Activated T-cell treated with anti-CD3 and anti-CD28 coated beads, Interleukin-2, amount 50 U/mL, for 72 hours (primary cell): ENCODE data around the gene CIB1. TPM values are rescaled to one million over a fixed set of nuclear protein-coding genes. Genes with fewer than 3 reads are reported as not detected.
"Not testable (repeated sequence)": the region's sequence is repeated elsewhere in the genome, so short reads cannot be mapped to it uniquely, and the experiment has no call there.

Source experiments
- ATAC-seq, 2 donors: fragments of 150-1000 bp; cut with Tn5 transposase; replicated peaks in 1 of 2; 2 replicates each; pipeline ENCODE4 v1.10.0; 2021; ENCODE audit warnings: moderate library complexity in 2 of 2, mild to moderate bottlenecking in 1 of 2
- DNase-seq, 2 donors: peaks; one replicate each; pipeline ENCODE4 v3.0.0; 2021 to 2022; ENCODE audit warnings: mixed read lengths in 1 of 2
- H3K27ac Mint-ChIP-seq: one replicate; pipeline ENCODE4 v1.8.0; 2022; ENCODE audit warnings: mild to moderate bottlenecking, moderate library complexity, mixed read lengths
- H3K27me3 Mint-ChIP-seq: one replicate; pipeline ENCODE4 v1.8.0; 2022; ENCODE audit warnings: low read depth, mixed read lengths
- H3K36me3 Mint-ChIP-seq, 2 donors: one replicate each; pipeline ENCODE4 v1.8.0; 2022; ENCODE audit warnings: mixed read lengths in 2 of 2, mild to moderate bottlenecking in 1 of 2; ENCODE audit not compliant: insufficient read depth in 2 of 2
- H3K4me1 Mint-ChIP-seq: one replicate; pipeline ENCODE4 v1.8.0; 2022; ENCODE audit warnings: low read depth, mixed read lengths
- H3K4me3 Mint-ChIP-seq, 2 donors: one replicate each; pipeline ENCODE4 v1.8.0; 2022; ENCODE audit warnings: mild to moderate bottlenecking in 2 of 2, mixed read lengths in 2 of 2, moderate library complexity in 2 of 2
- H3K9me3 Mint-ChIP-seq, 2 donors: one replicate each; pipeline ENCODE4 v1.8.0; 2022; ENCODE audit warnings: mixed read lengths in 2 of 2
- total RNA-seq, 2 donors: library from RNA; stranded (reverse); gene quantifications; one replicate each; pipeline ENCODE4 v1.2.3, GENCODE V29; 2022

The CIB1 gene
- 100 to 1,000 TPM; 135 to 136 TPM for total RNA-seq

GRCh38 chr15:90233387-90234095 is at the start of gene CIB1:
CIB1 (minus strand) TSS chr15:90233941; CDS start chr15:90233885, 56 bp downstream.
- Mint-ChIP-seq H3K4me1 (peaks cover 55% of the 10 kb centered on the region), H3K27ac (peak within 1 kb of the TSS; percentile 97), H3K4me3 (peak within 1 kb of the TSS; percentile 90 to 97), H3K27me3 (no peaks in the 10 kb centered on the region), H3K9me3 (no peaks in the 10 kb centered on the region), H3K36me3 (peaks cover 10 to 12% of the 10 kb centered on the region in 2 donors)
- ATAC-seq, result peak; percentile 87 to 90
- DNase-seq, result peak; percentile 99

DNA sequence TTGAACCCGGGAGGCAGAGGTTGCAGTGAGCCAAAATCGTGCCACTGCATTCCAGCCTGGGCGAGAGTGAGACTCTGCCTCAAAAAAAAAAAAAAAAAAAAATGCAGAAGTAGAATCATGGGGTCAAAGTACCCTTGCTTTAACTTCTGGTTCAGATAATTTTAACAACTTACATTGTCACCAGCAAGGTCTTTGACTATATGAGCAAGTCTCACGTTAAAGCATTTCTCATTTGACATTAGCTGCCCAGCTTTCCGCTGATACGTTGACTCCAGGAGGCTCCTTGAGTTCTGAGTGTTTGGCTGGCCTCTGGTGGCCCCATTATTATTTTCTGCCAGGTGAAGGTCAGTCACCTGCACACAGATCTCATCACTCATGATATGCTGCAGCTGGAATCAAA is 47.9 kb upstream of the CIB1 start:
- not testable (repeated sequence) for H3K4me3 Mint-ChIP-seq, ATAC-seq, H3K27me3 Mint-ChIP-seq, H3K9me3 Mint-ChIP-seq, DNase-seq, H3K27ac Mint-ChIP-seq, H3K36me3 Mint-ChIP-seq, H3K4me1 Mint-ChIP-seq

- H3K27me3 Mint-ChIP-seq, H3K9me3 Mint-ChIP-seq: not testable (repeated sequence)
Measured at GRCh38 chr15:90280743-90281142, 47.0 kb upstream of the CIB1 start.

DNA sequence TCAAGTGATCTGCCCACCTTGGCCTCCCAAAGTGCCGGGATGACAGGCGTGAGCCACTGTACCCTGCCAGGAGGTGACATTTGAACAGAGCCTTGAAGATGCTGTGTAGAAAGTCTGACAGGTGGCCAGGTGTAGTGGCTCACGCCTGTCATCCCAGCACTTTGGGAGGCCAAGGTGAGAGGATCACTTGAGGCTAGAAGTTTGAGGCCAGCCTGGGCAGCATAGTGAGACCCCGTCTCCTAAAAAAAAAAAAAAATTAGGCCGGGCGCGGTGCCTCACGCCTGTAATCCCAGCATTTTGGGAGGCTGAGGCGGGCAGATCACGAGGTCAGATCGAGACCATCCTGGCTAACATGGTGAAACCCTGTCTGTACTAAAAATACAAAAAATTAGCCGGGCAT is 44.7 kb upstream of the CIB1 start:
- H3K4me1 Mint-ChIP-seq, ATAC-seq, DNase-seq, H3K36me3 Mint-ChIP-seq, H3K4me3 Mint-ChIP-seq, H3K27me3 Mint-ChIP-seq, H3K9me3 Mint-ChIP-seq, H3K27ac Mint-ChIP-seq: not testable (repeated sequence)

More at GRCh38 chr15:90280743-90281142, 47.0 kb upstream of the CIB1 start:
- H3K27ac Mint-ChIP-seq, H3K4me3 Mint-ChIP-seq, H3K36me3 Mint-ChIP-seq, ATAC-seq, H3K4me1 Mint-ChIP-seq, DNase-seq: not testable (repeated sequence)

- DNase-seq (no peak), ATAC-seq (no peak)
- H3K27me3 Mint-ChIP-seq, result no peaks in the 10 kb centered on the region
- H3K4me3 Mint-ChIP-seq, result peak overlapping the region in 1 of 2 donors; percentile 23
- H3K27ac Mint-ChIP-seq, result peak overlapping the region; percentile 90
- no peaks in the 10 kb centered on the region for H3K9me3 Mint-ChIP-seq
- peaks cover 17 to 20% of the 10 kb centered on the region in 2 donors for H3K36me3 Mint-ChIP-seq
- H3K4me1 Mint-ChIP-seq, result peaks cover 62% of the 10 kb centered on the region
Measured at GRCh38 chr15:90271459-90272166, 37.9 kb upstream of the CIB1 start.

GRCh38 chr15:90270502-90271150 is 36.9 kb upstream of the CIB1 start:
- Mint-ChIP-seq H3K36me3 (peaks cover 20 to 26% of the 10 kb centered on the region in 2 donors), H3K27ac (peak overlapping the region; percentile 86), H3K4me3 (peak overlapping the region; percentile 0 to 66), H3K9me3 (no peaks in the 10 kb centered on the region), H3K27me3 (no peaks in the 10 kb centered on the region), H3K4me1 (peaks cover 58% of the 10 kb centered on the region)
- ATAC-seq (no peak), DNase-seq (no peak)

GRCh38 chr15:90268415-90268814 is 34.7 kb upstream of the CIB1 start:
- peak overlapping the region; percentile 63 for H3K27ac Mint-ChIP-seq
- peak overlapping the region; percentile 98 to 99 for H3K4me3 Mint-ChIP-seq
- DNase-seq, result no peak
- no peaks in the 10 kb centered on the region for H3K9me3 Mint-ChIP-seq
- peaks cover 65% of the 10 kb centered on the region for H3K4me1 Mint-ChIP-seq
- H3K27me3 Mint-ChIP-seq, result no peaks in the 10 kb centered on the region
- H3K36me3 Mint-ChIP-seq, result peaks cover 14 to 23% of the 10 kb centered on the region in 2 donors
- ATAC-seq, result no peak

- DNase-seq (peak; percentile 20 to 37), ATAC-seq (no peak)
- Mint-ChIP-seq H3K27ac (peak overlapping the region; percentile 98), H3K4me3 (peak overlapping the region; percentile 98 to 99), H3K4me1 (peaks cover 52% of the 10 kb centered on the region), H3K36me3 (peaks cover 11 to 23% of the 10 kb centered on the region in 2 donors), H3K9me3 (no peaks in the 10 kb centered on the region), H3K27me3 (no peaks in the 10 kb centered on the region)
Measured at GRCh38 chr15:90266485-90266884, 32.7 kb upstream of the CIB1 start.

GRCh38 chr15:90266061-90266431 is 32.3 kb upstream of the CIB1 start:
- peaks cover 11 to 20% of the 10 kb centered on the region in 2 donors for H3K36me3 Mint-ChIP-seq
- no peaks in the 10 kb centered on the region for H3K9me3 Mint-ChIP-seq
- peaks cover 48% of the 10 kb centered on the region for H3K4me1 Mint-ChIP-seq
- H3K4me3 Mint-ChIP-seq, result peak overlapping the region; percentile 98 to 99
- peak overlapping the region; percentile 98 for H3K27ac Mint-ChIP-seq
- peak; percentile 29 to 35 for ATAC-seq
- no peaks in the 10 kb centered on the region for H3K27me3 Mint-ChIP-seq
- DNase-seq, result peak; percentile 54 to 55

DNA sequence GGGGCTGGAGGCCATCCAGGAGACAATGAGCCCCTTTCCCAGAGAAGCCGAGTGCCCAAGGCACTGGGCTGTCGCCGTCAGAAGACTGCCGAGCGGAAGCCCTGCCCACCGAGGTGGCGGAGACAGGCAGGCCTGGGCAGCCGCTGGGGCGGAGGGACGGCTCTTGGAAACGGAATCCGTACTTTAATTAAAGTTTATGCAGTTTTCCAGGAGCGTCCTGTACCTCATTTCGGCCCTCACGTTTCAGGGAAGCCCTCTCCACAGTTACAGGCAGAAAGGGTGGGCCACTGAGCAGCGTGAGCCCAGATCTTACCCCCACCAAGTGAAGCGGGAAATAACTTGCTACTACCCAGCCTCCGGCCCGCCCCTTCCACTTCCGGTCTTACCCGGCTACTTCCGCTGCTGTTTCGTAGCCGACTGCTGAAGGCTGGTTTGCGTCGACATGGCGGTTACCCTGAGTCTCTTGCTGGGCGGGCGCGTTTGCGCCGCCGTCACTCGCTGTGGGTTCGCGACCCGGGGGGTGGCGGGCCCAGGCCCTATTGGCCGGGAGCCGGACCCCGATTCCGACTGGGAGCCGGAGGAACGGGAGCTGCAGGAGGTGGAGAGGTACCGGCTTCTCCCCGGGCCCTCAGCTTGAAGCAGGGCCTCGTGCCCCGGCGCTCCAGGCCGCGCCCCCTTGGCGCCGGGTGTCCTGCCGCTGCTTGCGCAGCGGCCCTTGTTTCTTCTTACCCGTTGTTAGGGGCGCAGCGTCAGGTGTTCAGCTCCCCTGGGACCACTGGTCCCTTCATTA is 31.7 kb upstream of the CIB1 start, which contains the start of gene NGRN:
Gene NGRN (plus strand): TSS at position 402 of the 790 bp plus-strand sequence. CDS start 41 bp downstream, at position 443.
- Mint-ChIP-seq H3K9me3 (no peaks in the 10 kb centered on the region), H3K4me1 (peaks cover 44% of the 10 kb centered on the region), H3K36me3 (peaks cover 10 to 19% of the 10 kb centered on the region in 2 donors), H3K4me3 (peak within 1 kb of the TSS; percentile 98 to 99), H3K27ac (peak within 1 kb of the TSS; percentile 99), H3K27me3 (no peaks in the 10 kb centered on the region)
- peak; percentile 92 to 94 for DNase-seq
- ATAC-seq, result peak; percentile 91 to 94

DNA sequence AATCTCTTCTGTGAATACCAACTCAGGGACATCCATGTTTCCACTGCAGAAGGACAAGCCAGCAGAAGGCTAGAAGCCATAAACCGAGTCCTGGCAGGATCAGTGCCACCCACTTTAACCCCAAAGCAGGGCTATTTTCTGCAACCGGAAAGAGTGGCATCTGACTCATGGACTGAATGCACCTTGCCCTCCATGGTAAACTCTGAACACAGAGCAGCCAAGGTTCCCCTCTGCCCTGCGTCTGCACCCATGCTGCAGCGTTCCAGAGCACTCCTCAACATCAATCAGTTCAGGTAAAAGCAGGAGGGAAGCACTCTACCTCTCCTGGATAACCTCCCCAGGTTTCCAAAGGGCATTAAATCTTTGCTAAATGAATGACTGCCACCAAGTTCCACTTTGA is 30.9 kb upstream of the CIB1 start:
- Mint-ChIP-seq H3K9me3 (no peaks in the 10 kb centered on the region), H3K27me3 (no peaks in the 10 kb centered on the region), H3K4me1 (peaks cover 37% of the 10 kb centered on the region), H3K27ac (peak overlapping the region; percentile 99), H3K36me3 (peaks cover 7 to 14% of the 10 kb centered on the region in 2 donors), H3K4me3 (peak overlapping the region; percentile 98 to 99)
- ATAC-seq (peak; percentile 38 to 58), DNase-seq (peak; percentile 51 to 60)

DNA sequence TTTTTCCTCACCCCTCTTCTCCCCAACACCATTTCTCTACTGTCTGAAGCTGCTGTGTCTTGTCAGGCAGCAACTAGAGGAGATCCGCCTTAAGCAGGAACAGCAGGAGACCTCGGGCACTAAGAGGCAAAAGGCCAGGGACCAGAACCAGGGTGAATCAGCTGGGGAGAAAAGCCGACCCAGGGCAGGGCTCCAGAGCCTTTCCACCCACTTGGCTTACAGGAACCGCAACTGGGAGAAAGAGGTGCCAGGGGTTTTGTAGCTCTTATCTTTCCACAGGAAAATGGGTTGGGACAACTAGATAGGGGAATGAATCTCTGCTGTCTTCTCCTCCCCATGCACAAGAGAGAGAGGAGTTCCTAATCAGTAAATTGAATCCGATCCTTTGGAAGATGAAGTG is 28.7 kb upstream of the CIB1 start:
- no peak for ATAC-seq
- no peaks in the 10 kb centered on the region for H3K27me3 Mint-ChIP-seq
- no peaks in the 10 kb centered on the region for H3K9me3 Mint-ChIP-seq
- H3K36me3 Mint-ChIP-seq, result peaks cover 4 to 6% of the 10 kb centered on the region in 2 donors
- H3K27ac Mint-ChIP-seq, result no peak overlapping the region
- no peak overlapping the region for H3K4me3 Mint-ChIP-seq
- H3K4me1 Mint-ChIP-seq, result peaks cover 21% of the 10 kb centered on the region
- DNase-seq, result no peak
